ENCODE data around the gene RHOA. TPM values are rescaled to one million over a fixed set of nuclear protein-coding genes. Genes with fewer than 3 reads are reported as not detected.

Gene RHOA
- total RNA-seq, 1 experiment from 2014 or later: 497 TPM

GRCh38 chr3:49311283-49311682 lies 100.5 kb downstream of the RHOA start:
- H3K4me3 ChIP-seq (replicated peaks in 1 of 2; ENCODE audit: low read depth in 1 of 2, low read length in 2 of 2): no peak overlapping the region
- BruUV-seq (replicated peaks): no TSS peak
- TF ChIP-seq, protein P1, sequence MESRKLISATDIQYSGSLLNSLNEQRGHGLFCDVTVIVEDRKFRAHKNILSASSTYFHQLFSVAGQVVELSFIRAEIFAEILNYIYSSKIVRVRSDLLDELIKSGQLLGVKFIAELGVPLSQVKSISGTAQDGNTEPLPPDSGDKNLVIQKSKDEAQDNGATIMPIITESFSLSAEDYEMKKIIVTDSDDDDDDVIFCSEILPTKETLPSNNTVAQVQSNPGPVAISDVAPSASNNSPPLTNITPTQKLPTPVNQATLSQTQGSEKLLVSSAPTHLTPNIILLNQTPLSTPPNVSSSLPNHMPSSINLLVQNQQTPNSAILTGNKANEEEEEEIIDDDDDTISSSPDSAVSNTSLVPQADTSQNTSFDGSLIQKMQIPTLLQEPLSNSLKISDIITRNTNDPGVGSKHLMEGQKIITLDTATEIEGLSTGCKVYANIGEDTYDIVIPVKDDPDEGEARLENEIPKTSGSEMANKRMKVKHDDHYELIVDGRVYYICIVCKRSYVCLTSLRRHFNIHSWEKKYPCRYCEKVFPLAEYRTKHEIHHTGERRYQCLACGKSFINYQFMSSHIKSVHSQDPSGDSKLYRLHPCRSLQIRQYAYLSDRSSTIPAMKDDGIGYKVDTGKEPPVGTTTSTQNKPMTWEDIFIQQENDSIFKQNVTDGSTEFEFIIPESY (IDR thresholded peaks at IDR 0.05; ENCODE audit: extremely low read depth, insufficient replicate concordance, low read length): no peak
- TF ChIP-seq CBX3 (IDR thresholded peaks at IDR 0.05; ENCODE audit: low read depth) (no peak), ZNF274 (IDR thresholded peaks at IDR 0.05; ENCODE audit: low read depth, low read length) (no peak), POLR2AphosphoS5 (IDR thresholded peaks at IDR 0.05; ENCODE audit: low read depth, low read length) (no peak), POLR2A (IDR thresholded peaks at IDR 0.05; ENCODE audit: borderline replicate concordance, extremely low read depth, insufficient read depth, insufficient read length) (no peak), CTCF (IDR thresholded peaks at IDR 0.05 in 2 of 3, conservative IDR thresholded peaks at IDR 0.05 in 1 of 3; ENCODE audit: borderline replicate concordance in 1 of 3, insufficient read depth in 1 of 3, low read depth in 2 of 3, low read length in 2 of 3) (no peak), YY1 (IDR thresholded peaks at IDR 0.05; ENCODE audit: extremely low read depth, insufficient replicate concordance, low read depth, low read length) (no peak), ZFX (IDR thresholded peaks at IDR 0.05) (no peak), SRF (IDR thresholded peaks at IDR 0.05; ENCODE audit: low read depth) (no peak), CEBPB (IDR thresholded peaks at IDR 0.05; ENCODE audit: low read depth) (no peak), SP1 (IDR thresholded peaks at IDR 0.05; ENCODE audit: low read depth) (no peak), EZH2phosphoT487 (IDR thresholded peaks at IDR 0.05; ENCODE audit: borderline replicate concordance) (no peak), JUND (IDR thresholded peaks at IDR 0.05) (no peak), EGR1 (IDR thresholded peaks at IDR 0.05; ENCODE audit: low read depth) (no peak), RAD21 (IDR thresholded peaks at IDR 0.05; ENCODE audit: low read depth) (no peak)
- TF ChIP-seq, protein P2, sequence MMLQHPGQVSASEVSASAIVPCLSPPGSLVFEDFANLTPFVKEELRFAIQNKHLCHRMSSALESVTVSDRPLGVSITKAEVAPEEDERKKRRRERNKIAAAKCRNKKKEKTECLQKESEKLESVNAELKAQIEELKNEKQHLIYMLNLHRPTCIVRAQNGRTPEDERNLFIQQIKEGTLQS (IDR thresholded peaks at IDR 0.05): no peak
- TF ChIP-seq, protein P3, sequence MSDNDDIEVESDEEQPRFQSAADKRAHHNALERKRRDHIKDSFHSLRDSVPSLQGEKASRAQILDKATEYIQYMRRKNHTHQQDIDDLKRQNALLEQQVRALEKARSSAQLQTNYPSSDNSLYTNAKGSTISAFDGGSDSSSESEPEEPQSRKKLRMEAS (IDR thresholded peaks at IDR 0.05): no peak
- TF ChIP-seq, protein P4, sequence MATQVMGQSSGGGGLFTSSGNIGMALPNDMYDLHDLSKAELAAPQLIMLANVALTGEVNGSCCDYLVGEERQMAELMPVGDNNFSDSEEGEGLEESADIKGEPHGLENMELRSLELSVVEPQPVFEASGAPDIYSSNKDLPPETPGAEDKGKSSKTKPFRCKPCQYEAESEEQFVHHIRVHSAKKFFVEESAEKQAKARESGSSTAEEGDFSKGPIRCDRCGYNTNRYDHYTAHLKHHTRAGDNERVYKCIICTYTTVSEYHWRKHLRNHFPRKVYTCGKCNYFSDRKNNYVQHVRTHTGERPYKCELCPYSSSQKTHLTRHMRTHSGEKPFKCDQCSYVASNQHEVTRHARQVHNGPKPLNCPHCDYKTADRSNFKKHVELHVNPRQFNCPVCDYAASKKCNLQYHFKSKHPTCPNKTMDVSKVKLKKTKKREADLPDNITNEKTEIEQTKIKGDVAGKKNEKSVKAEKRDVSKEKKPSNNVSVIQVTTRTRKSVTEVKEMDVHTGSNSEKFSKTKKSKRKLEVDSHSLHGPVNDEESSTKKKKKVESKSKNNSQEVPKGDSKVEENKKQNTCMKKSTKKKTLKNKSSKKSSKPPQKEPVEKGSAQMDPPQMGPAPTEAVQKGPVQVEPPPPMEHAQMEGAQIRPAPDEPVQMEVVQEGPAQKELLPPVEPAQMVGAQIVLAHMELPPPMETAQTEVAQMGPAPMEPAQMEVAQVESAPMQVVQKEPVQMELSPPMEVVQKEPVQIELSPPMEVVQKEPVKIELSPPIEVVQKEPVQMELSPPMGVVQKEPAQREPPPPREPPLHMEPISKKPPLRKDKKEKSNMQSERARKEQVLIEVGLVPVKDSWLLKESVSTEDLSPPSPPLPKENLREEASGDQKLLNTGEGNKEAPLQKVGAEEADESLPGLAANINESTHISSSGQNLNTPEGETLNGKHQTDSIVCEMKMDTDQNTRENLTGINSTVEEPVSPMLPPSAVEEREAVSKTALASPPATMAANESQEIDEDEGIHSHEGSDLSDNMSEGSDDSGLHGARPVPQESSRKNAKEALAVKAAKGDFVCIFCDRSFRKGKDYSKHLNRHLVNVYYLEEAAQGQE (IDR thresholded peaks at IDR 0.05; ENCODE audit: low read depth): no peak

More at GRCh38 chr3:49311283-49311682, 100.5 kb downstream of the RHOA start:
- ChIA-PET POLR2A (no interaction called here), RAD21 (ENCODE audit: low non-redundant PET in 1 of 2, low total read pairs in 2 of 2, uncharacterized antibody in 2 of 2, unreplicated experiment in 2 of 2) (no interaction called here), CTCF (no interaction called here)
- H3K9me3 ChIP-seq (ENCODE audit: control insufficient read depth in 1 of 2, insufficient read depth in 1 of 2, low read depth in 1 of 2, low read length in 2 of 2): no peaks in the 10 kb centered on the region
- no peaks in the 10 kb centered on the region for H3K9me2 ChIP-seq (ENCODE audit: insufficient read depth)
- H3K27ac ChIP-seq (ENCODE audit: low read depth, low read length): no peak overlapping the region
- no peak overlapping the region for H3K9ac ChIP-seq (ENCODE audit: low read length)
- no peaks in the 10 kb centered on the region for H3K4me1 ChIP-seq (ENCODE audit: control insufficient read depth in 1 of 2, insufficient read depth in 2 of 2, low read length in 2 of 2)
- no peak overlapping the region for H2AFZ ChIP-seq (ENCODE audit: low read depth, low read length, poor library complexity, severe bottlenecking)
- intact Hi-C loops (cut with micrococcal nuclease): no loop called here
- DNase-seq (ENCODE audit: low read depth, low spot score) (no peak), ATAC-seq (no peak)
- H3K36me3 ChIP-seq (ENCODE audit: control insufficient read depth in 1 of 2, insufficient read depth in 2 of 2, low read length in 2 of 2): peaks cover 16 to 17% of the 10 kb centered on the region in 2 experiments; a peak in 3 of 4 replicates
- no peaks in the 10 kb centered on the region for H3K79me2 ChIP-seq (ENCODE audit: insufficient read depth, low read length)
- H4K20me1 ChIP-seq (ENCODE audit: insufficient read depth): no peaks in the 10 kb centered on the region
- no peaks in the 10 kb centered on the region for H3K27me3 ChIP-seq (ENCODE audit: insufficient read depth, low read length)
- H3K4me2 ChIP-seq (ENCODE audit: low read length): no peak overlapping the region
